GM20000 (cell line): ENCODE results near the gene LRCH1.

Source experiments
- DNase-seq: peaks from one replicate; pipeline ENCODE4 v3.0.0; 2012; ENCODE audit warnings: low spot score
- TF ChIP-seq, protein P1 (sequence below): IDR thresholded peaks from 2 replicates; pipeline ENCODE4 v1.5.1; 2012; ENCODE audit warnings: mild to moderate bottlenecking, control low read depth; ENCODE audit errors: extremely low read depth, missing control alignments

LRCH1 gene

DNA sequence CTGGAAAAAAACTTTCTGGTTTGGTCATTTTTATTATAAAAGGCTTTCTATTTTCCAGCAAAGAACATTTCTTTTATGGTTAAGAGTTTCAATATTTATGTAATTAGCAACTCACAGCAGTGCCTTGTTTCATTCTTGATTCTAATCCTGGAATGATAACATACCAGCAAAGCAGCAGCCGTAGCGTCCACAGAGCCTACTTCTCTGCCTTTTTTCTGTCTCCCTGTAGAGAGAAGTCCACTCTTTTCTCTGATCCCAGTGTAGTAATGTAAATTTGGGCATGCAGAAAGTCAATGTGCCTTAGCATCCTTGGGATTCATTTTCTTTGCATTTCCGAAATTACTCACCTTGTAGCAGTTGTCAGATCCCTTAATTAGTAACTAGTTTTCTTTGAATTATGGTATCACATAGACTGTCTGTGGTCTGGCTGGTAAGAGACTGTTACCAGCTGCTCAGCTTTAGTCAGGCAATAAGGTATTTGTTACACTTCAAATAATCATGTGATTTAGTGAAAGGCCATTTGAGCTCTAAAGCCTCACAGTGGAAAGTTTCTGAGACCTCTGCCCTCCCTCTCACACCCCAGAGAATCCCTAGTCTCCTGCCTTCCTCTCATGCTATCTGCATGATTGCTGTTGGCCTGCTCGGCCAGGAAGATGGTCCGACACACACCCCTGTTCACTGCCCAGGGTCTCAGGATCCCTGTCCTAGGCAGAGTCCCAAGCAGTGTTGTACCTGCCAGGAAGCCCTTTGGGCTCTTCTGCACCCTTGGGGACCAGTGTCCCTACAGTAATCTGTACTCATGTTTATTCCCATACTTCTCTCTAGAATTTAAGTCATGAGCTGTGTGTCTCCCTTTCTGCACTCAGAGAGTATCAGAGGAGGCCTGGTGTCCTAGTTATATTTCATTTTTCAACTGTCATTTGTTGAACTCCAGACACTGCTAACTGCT lies 86.3 kb downstream of the LRCH1 start:
- TF ChIP-seq, protein P1, sequence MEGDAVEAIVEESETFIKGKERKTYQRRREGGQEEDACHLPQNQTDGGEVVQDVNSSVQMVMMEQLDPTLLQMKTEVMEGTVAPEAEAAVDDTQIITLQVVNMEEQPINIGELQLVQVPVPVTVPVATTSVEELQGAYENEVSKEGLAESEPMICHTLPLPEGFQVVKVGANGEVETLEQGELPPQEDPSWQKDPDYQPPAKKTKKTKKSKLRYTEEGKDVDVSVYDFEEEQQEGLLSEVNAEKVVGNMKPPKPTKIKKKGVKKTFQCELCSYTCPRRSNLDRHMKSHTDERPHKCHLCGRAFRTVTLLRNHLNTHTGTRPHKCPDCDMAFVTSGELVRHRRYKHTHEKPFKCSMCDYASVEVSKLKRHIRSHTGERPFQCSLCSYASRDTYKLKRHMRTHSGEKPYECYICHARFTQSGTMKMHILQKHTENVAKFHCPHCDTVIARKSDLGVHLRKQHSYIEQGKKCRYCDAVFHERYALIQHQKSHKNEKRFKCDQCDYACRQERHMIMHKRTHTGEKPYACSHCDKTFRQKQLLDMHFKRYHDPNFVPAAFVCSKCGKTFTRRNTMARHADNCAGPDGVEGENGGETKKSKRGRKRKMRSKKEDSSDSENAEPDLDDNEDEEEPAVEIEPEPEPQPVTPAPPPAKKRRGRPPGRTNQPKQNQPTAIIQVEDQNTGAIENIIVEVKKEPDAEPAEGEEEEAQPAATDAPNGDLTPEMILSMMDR = no peak
- peak; percentile 30 for DNase-seq

DNA sequence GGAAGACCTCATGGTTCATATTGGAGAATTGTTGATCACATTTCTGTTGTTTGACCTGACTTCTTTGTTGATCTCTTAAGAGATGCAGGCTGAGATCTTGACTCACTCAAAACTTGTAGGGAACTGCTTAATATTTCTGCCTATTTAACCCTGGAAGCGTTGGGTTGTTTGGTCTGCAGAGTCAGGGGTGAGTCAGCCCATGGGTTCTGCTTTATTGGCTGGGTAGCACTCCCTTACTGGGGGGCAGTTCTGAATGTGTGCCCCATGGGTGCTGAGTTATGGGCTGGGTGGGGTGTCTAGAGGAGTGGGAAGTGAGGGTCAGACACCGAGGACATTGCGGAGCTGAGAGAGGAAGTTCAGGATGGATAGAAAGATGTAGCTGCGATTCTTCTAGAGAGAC lies 87.9 kb downstream of the LRCH1 start:
- TF ChIP-seq, protein P1 = no peak
- no peak for DNase-seq

DNA sequence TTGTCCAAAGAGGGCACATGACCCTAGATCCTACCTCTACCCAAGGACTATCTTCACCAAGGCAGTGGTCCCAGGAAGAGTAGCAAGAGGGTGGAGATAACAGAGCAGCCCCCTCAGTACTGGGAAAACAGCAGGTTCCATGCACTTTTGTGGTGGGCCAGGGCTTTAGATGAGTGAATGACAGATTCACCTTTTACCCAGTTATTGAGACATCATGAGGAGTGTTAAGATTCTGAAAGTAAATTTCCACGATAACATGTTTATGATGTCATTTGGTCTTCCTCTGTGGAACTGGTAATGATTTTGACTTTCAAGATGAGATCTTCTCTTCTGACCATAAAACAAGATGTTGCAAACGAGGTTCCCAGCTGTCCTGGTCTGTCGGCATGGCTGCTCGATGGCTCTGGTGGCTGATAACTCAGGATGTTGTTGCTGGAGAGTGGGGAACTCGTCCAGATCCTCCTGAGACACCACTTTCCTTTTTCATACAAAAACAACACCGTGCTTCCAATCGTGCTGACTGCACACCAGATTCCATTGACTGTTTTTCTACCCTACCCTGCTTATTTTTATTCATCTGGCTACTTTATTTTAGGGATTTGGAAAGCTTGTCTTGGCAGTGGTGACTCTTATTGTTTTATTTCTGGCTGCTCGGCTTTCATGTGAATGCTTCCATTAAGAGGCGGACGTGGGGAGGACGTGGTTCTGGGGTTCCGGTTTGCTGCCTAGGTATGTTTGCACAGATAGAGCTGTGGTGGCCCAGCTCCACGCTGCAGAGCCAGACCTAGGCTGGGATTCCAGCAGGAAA lies 88.5 kb downstream of the LRCH1 start:
- no peak for DNase-seq
- TF ChIP-seq, protein P1 = no peak

DNA sequence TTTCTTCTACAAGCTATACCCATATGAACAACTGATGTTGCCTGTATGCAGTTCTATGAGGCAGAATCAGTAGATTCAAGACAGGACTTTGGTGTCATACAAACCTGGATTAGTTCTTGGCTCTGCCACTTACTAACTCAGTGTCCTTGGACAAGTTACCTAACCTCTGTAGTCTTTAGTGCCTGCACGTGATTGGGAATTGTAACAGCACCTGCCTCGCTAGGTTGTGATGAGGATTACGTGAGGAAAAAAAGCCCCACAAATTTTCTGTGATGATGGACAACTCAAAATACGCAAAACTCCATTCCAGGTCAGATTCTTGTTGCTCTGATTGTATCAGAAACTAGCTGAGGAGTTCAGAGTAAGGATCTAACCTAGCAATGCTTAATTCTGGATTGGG lies 89.3 kb downstream of the LRCH1 start:
- TF ChIP-seq, protein P1 = no peak
- no peak for DNase-seq

DNA sequence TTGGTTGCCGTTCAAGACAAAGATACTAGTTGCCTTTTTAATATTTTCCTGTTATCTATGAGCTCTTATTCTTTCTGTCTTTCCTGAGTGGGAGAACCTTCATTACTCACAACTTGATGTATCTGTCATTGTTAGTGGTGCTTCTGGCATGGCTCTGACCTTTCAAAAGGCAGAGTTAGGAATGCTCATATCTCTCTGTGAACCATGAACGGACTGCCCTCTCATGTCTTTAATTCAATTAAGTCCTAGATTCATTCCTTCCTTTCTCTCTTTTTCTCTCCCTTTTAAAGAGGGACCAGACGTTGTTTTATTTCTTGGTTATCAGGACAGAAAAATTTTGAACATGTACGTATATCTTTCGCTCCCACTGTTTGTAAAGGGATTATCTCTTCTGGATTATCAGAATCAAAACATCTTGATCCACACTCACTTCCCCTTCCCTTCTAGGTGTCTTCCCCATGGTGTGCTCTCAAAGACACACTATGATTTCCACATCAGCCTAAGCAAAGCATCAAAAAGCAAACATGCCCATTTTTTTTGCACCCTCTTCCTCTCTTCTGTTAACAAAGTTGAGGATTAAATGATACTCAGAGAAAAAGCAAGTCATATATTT lies 90.3 kb downstream of the LRCH1 start:
- no peak for DNase-seq

DNA sequence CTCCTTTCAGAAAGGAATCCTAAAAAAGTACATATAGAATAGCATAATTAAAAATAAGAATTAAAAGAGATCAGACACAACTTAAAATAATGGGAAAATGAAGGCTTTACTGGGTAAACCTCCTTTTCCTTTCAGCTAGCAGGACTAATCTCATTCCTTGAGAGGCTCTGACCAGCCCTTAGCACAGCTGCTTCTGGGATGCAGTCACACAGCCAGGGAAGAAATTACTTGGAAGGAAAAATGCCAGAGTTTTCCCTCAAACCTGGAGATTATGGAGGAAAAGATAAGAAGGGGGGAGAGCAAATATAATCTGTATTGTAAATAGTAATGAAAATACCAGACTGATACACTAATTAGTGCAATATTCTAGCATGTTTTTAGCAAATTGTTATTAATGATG lies 91.8 kb downstream of the LRCH1 start:
- no peak for DNase-seq
- TF ChIP-seq, protein P1 = no peak

More for the DNA sequence above, 90.3 kb downstream of the LRCH1 start:
- TF ChIP-seq, protein P1 = no peak
